ENCODE measurements around the gene MRPL44. TPM values are rescaled to one million over a fixed set of nuclear protein-coding genes. Genes with fewer than 3 reads are reported as not detected.

The MRPL44 gene
- total RNA-seq (ENCODE audit: low replicate concordance) = 30.4 and 33.6 TPM in 2 replicates

DNA sequence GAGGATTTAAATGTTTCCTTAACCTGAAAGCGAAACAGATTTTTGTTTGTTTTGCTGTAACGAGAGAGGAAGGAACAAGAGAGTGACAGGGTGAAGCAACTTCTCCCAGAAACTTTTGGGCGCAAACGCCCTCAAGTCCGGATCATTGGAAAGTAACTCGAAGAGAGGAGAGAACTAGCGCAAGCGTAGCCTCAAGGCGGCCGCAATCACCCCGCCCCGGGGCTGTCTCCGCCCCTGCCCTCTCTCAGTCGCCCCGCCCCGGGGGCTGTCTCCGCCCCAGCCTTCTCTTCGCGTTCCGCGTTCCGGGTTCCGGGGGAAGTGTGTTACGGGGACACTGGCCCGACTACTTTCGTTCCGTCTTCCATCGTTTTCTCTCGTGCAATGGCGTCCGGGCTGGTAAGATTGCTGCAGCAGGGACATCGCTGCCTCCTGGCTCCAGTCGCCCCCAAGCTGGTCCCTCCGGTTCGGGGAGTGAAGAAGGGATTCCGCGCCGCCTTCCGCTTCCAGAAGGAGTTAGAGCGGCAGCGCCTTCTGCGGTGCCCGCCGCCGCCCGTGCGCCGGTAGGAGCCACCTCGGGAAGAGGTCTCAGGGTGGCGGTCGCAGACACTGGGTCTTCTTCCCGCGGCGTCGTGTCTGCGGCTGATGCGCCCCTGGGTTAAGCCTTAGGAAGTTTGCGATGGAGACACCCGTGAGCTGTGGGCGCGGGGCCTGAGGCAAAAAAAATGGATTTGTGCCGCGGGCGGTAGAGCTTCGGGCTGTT lies at the start of gene MRPL44:
Gene MRPL44, plus strand, starts transcription at position 372 of the 760 bp plus-strand sequence. Its CDS starts 10 bp downstream, at position 382.
- peak; percentile 95 for DNase-seq (ENCODE audit: low read depth)
- peak within 1 kb of the TSS; percentile 85 for H3K4me3 ChIP-seq (ENCODE audit: low read depth, low read length)
- TF ChIP-seq, protein P1, sequence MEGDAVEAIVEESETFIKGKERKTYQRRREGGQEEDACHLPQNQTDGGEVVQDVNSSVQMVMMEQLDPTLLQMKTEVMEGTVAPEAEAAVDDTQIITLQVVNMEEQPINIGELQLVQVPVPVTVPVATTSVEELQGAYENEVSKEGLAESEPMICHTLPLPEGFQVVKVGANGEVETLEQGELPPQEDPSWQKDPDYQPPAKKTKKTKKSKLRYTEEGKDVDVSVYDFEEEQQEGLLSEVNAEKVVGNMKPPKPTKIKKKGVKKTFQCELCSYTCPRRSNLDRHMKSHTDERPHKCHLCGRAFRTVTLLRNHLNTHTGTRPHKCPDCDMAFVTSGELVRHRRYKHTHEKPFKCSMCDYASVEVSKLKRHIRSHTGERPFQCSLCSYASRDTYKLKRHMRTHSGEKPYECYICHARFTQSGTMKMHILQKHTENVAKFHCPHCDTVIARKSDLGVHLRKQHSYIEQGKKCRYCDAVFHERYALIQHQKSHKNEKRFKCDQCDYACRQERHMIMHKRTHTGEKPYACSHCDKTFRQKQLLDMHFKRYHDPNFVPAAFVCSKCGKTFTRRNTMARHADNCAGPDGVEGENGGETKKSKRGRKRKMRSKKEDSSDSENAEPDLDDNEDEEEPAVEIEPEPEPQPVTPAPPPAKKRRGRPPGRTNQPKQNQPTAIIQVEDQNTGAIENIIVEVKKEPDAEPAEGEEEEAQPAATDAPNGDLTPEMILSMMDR (IDR thresholded peaks at IDR 0.05; ENCODE audit: insufficient read depth, low read length) = no peak

DNA sequence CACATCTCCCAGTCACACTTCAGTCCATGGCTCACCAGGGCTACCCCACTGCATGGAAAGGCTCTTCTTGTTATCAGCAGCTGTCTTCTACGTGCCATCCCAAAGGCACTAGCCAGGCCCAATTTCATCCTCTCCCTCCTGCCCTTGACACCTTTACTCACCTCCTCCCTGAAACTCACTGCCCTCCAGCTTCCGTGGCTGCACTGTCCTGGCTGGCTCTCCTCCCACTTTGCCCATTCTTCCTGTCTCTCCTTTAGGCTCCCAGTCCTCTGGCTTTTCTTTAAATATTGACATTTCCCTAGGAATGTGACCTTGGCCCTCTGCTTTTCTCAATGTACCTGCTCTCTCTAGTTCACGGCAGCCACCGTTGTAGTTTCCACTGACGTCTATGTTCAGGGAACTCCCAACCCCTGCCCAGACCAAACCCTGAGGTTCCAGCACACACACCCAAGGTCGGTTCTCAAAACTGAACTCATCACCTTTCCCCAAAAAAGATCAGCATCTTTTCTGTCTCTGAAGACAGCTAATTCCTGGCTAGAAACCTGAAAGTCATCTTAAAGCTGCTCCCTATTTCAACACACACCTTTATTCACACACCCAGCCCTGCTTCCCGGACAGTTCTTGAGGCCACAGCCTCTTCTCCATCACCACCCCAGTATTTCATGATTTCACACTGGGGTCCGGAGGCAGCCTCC lies 48.8 kb upstream of the MRPL44 start:
- TF ChIP-seq, protein P1 (IDR thresholded peaks at IDR 0.05; ENCODE audit: insufficient read depth, low read length) = no peak
- DNase-seq (ENCODE audit: low read depth) = no peak
- no peak overlapping the region for H3K4me3 ChIP-seq (ENCODE audit: low read depth, low read length)

DNA sequence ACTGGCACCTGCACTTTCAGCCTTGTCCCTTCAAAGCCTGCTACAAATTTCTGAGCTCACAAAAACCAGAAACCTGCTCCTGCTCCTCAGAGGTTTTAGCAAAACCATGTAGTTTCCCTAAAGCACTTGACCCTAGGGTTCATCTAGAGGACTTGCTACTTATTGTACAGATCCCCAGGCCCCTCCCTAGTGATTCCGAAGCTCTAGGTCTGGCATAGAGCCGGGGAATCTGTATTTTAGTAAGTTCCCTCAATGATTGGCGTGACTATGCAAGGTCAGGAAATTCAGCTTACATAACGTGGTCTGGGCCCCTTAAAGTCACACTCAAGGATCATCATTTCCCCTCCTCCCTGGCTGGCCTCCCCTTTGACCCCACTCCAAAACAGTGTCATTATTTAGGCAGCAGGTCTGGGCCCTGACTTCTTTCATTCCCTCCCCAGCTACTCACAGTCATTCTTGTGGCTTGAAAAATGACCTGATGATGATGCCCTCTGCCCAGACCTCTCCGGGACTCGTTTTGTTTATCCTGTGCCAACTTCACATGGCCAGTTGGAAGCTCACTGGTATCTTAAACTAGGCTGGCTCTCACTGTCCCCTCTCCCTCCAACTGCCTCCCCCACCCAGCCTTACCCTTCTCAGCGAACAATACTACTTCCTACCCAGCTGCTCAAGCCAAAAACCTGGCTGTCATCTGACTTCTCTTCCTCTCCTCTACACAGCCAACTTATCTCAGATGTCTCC lies 48.1 kb upstream of the MRPL44 start:
- no peak for DNase-seq (ENCODE audit: low read depth)
- no peak overlapping the region for H3K4me3 ChIP-seq (ENCODE audit: low read depth, low read length)
- TF ChIP-seq, protein P1 (IDR thresholded peaks at IDR 0.05; ENCODE audit: insufficient read depth, low read length) = no peak

DNA sequence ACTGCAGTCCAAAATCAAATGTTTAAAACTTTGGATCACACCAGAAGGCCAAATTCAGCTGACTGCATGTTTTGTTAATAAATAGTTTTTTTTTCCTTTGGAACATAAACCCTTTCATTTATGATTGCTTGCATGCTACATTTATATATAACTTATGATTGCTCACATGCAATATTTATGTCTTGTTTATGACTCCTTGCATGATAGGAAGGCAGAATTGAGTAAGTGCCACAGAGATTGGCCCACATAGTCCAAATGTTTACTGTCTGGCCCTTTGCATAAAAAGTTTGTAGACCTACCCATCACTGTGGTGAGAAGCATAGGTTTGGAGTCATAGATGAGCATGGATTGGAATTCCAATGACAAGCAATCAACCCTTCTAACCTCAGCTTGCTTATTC lies 42.9 kb upstream of the MRPL44 start:
- DNase-seq (ENCODE audit: low read depth) = no peak
- TF ChIP-seq, protein P1 (IDR thresholded peaks at IDR 0.05; ENCODE audit: insufficient read depth, low read length) = no peak
- H3K4me3 ChIP-seq (ENCODE audit: low read depth, low read length) = no peak overlapping the region

DNA sequence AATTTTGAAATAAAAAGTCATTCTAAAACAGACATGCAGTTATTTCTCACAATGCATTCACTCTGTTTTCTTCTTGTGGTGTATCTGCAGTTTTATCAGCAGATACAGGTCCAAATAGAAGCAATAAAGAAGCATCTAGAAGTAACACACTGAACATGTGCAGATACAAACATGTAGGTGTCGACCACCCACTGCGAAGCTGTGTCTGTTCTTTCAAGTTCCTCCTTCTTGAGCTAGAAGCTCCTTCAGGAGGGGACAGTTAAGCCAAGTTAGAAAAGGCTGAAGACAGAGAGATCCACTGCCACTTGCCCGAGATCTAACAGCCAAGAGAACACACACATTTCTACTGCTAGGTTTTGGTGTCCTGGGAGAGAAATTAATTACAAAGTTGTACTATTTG lies 42.2 kb upstream of the MRPL44 start:
- no peak for DNase-seq (ENCODE audit: low read depth)
- TF ChIP-seq, protein P1 (IDR thresholded peaks at IDR 0.05; ENCODE audit: insufficient read depth, low read length) = no peak
- H3K4me3 ChIP-seq (ENCODE audit: low read depth, low read length) = no peak overlapping the region

DNA sequence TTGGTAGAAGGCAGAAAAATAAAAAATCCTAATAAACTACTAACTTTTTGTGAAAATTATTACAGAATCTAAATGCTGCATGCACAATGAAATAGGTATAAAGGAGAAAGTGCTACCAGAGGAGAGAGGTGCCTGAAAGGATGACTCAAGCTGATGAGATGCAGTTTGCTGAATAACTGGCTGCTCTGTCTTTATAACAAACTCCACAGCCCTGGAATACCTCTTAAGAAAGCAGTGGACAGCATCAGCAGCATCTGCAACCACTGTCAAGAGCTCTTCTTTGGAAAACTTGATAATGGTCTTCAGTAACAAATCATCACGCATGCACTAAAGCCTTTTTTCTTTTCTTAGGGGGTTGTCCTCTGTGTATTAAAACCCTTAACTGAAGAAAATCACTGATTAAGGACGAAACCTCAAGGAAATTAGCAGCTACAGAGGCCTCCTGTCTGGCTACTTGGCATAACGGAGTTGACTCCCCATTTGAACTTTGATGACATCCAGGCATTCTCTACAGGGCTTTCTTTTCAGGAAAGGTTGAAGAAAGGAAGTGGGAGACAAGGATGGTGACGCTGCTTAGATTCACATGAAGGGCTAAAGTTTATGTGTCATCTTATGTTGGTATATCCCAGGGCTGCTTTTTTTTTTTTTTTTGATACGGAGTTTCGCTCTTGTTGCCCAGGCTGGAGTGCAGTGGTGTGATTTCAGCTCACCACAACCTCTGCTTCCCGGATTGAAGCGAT lies 40.9 kb upstream of the MRPL44 start:
- no peak overlapping the region for H3K4me3 ChIP-seq (ENCODE audit: low read depth, low read length)
- TF ChIP-seq, protein P1 (IDR thresholded peaks at IDR 0.05; ENCODE audit: insufficient read depth, low read length) = no peak
- DNase-seq (ENCODE audit: low read depth) = no peak

Data from fibroblast of the aortic adventitia (primary cell).